NCI-H524 (cell line): ENCODE measurements around the gene ECT2.
"Not testable (repeated sequence)": the region's sequence is repeated elsewhere in the genome, so short reads cannot be mapped to it uniquely, and the experiment has no call there.

Source experiments
- DNase-seq, 2 experiments: peaks; one replicate each; lab custom pipeline; 2025; lab: John Stamatoyannopoulos, UW

ECT2 gene

GRCh38 chr3:172866726-172867350 is 116.3 kb downstream of the ECT2 start:
- not testable (repeated sequence) for DNase-seq

GRCh38 chr3:172868582-172869200 is 118.2 kb downstream of the ECT2 start:
- peak; percentile 75 to 95 for DNase-seq

GRCh38 chr3:172869368-172869771 is 118.8 kb downstream of the ECT2 start:
- peak in 1 of 2 experiments; percentile 37 for DNase-seq

GRCh38 chr3:172869784-172870518 is 119.4 kb downstream of the ECT2 start:
- DNase-seq: peak in 1 of 2 experiments; percentile 66
